HG03457 (cell line): Measurements from ENCODE around the gene ABHD4.

Experiments
- ATAC-seq: cut with Tn5 transposase; IDR thresholded peaks from one replicate; pipeline ENCODE4 v1.9.1; 2021; ENCODE audit warnings: moderate number of reproducible peaks; ENCODE audit not compliant: unreplicated experiment

ABHD4 gene

DNA sequence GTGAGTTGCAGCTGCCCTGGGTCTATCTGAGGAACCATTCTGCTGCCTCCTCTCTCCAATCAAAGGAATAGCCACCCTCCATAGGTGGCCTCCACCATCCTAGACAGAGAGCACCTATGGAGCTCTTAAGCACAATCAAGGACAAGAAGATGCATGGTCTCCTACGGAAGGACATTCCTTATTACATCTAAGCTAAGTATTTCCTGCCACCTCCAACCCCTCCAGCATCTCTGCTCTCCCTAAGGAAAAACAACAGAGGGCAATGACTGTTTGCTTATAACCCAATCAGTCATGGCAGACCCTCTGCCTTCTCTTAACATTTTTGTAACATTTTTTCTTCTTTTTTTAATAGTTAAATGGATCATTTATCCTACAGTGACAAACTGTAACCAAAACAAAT, 60.8 kb downstream of the ABHD4 start:
- ATAC-seq = no peak

DNA sequence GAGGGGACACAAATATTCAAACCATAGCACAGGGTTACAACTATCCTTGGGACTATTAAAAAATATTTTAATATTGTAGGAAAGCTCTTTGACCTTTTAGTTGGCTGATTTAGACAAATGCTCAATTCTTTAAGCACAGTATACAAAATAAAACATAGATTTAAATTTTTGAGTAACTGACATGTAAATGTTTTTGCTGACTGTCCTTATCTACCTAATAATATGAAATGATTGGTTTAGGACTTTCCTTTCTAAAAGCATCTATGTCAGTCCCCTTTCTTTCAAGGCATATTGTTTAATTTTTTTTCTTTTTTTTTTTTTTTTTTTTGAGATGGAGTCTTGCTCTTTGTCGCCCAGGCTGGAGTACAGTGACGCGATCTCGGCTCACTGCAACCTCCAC, 62.6 kb downstream of the ABHD4 start:
- ATAC-seq = no peak
